Measurements from ENCODE around the gene CTSC. TPM values are rescaled to one million over a fixed set of nuclear protein-coding genes. Genes with fewer than 3 reads are reported as not detected.

CTSC gene
- total RNA-seq, 1 experiment from 2014 or later = 250 TPM

GRCh38 chr11:88330826-88331428 is 6.6 kb downstream of the CTSC start:
- Mint-ChIP-seq H3K4me1 (ENCODE audit: low read depth, unreplicated experiment) (peaks cover 9% of the 10 kb centered on the region), H3K27ac (ENCODE audit: unreplicated experiment) (no peak overlapping the region), H3K27me3 (ENCODE audit: insufficient read depth, unreplicated experiment) (no peaks in the 10 kb centered on the region), H3K36me3 (ENCODE audit: insufficient read depth, unreplicated experiment) (peaks cover 59% of the 10 kb centered on the region), H3K4me3 (ENCODE audit: unreplicated experiment) (no peak overlapping the region), H3K9me3 (ENCODE audit: unreplicated experiment) (no peaks in the 10 kb centered on the region)
- Histone ChIP-seq H3K4me3 (ENCODE audit: low read depth, low read length) (no peak overlapping the region), H3K27me3 (replicated peaks; ENCODE audit: control insufficient read depth, insufficient read depth, low read length) (no peaks in the 10 kb centered on the region), H3K9me3 (no peaks in the 10 kb centered on the region), H3K36me3 (ENCODE audit: control insufficient read depth, insufficient read depth, low read length) (peaks cover 2% of the 10 kb centered on the region; the same call in 1 of the 2 replicates), H3K4me1 (no peaks in the 10 kb centered on the region; the same call in 1 of the 2 replicates)
- POLR2A ChIA-PET = no interaction called here
- no peak for DNase-seq
- CTCF ChIA-PET = no interaction called here
- intact Hi-C loops (cut with micrococcal nuclease; ENCODE audit: unreplicated experiment) = no loop called here
- BruUV-seq (replicated peaks) = no TSS peak
- TF ChIP-seq CTCF (IDR thresholded peaks at IDR 0.05; ENCODE audit: insufficient read depth in 1 of 2, low read depth in 1 of 2, low read length in 1 of 2, severe bottlenecking in 1 of 2, unreplicated experiment in 1 of 2) = no peak

DNA sequence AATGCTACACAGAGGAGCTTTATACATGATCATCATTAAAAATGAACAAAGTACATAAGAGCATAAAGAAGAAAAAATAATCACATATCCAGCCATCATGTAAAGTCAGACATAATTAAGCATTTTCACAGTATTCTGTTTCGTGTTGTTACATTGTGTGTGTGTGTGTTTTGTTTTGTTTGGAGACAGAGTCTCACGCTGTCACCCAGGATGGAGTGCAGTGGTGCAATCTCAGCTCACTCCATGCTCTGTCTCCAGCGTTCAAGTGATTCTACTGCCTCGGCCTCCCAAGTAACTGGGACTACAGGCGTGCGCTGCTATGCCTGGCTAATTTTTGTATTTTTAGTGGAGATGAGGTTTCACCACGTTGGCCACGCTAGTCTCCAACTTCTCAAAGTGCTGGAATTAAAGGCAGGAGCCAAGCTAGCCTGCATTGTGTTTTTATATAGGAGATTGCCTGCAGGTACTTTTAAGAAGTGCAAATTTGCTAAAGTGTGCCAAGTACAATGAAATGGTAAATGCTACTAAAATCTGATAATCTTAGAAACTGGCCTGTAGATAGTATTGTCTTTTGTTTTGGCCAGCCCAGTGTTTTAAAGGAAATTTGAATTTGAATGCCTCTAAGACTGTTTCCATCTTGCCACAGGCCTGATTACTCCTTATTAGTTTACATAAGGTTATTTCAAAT is 7.8 kb downstream of the CTSC start:
- no peak overlapping the region for H3K27ac Mint-ChIP-seq (ENCODE audit: unreplicated experiment)
- intact Hi-C loops (cut with micrococcal nuclease; ENCODE audit: unreplicated experiment) = no loop called here
- POLR2A ChIA-PET = no interaction called here
- H3K4me3 ChIP-seq (ENCODE audit: low read depth, low read length) = no peak overlapping the region
- H3K4me3 Mint-ChIP-seq (ENCODE audit: unreplicated experiment) = no peak overlapping the region
- H3K4me1 ChIP-seq = no peaks in the 10 kb centered on the region; the same call in 1 of the 2 replicates
- H3K9me3 ChIP-seq = no peaks in the 10 kb centered on the region
- H3K27me3 ChIP-seq (replicated peaks; ENCODE audit: control insufficient read depth, insufficient read depth, low read length) = no peaks in the 10 kb centered on the region
- peaks cover 51% of the 10 kb centered on the region for H3K36me3 Mint-ChIP-seq (ENCODE audit: insufficient read depth, unreplicated experiment)
- CTCF ChIA-PET = no interaction called here
- H3K9me3 Mint-ChIP-seq (ENCODE audit: unreplicated experiment) = no peaks in the 10 kb centered on the region
- no peaks in the 10 kb centered on the region for H3K27me3 Mint-ChIP-seq (ENCODE audit: insufficient read depth, unreplicated experiment)
- H3K4me1 Mint-ChIP-seq (ENCODE audit: low read depth, unreplicated experiment) = no peaks in the 10 kb centered on the region
- BruUV-seq (replicated peaks) = no TSS peak
- H3K36me3 ChIP-seq (ENCODE audit: control insufficient read depth, insufficient read depth, low read length) = peaks cover 2% of the 10 kb centered on the region; the same call in 1 of the 2 replicates
- no peak for TF ChIP-seq CTCF (IDR thresholded peaks at IDR 0.05; ENCODE audit: insufficient read depth in 1 of 2, low read depth in 1 of 2, low read length in 1 of 2, severe bottlenecking in 1 of 2, unreplicated experiment in 1 of 2)
- no peak for DNase-seq

GRCh38 chr11:88327462-88328143 is 9.9 kb downstream of the CTSC start:
- H3K27me3 ChIP-seq (replicated peaks; ENCODE audit: control insufficient read depth, insufficient read depth, low read length) = no peaks in the 10 kb centered on the region
- H3K36me3 Mint-ChIP-seq (ENCODE audit: insufficient read depth, unreplicated experiment) = peaks cover 43% of the 10 kb centered on the region
- intact Hi-C loops (cut with micrococcal nuclease; ENCODE audit: unreplicated experiment) = no loop called here
- no peaks in the 10 kb centered on the region for H3K9me3 ChIP-seq
- no peak overlapping the region for H3K4me3 ChIP-seq (ENCODE audit: low read depth, low read length)
- TF ChIP-seq CTCF (IDR thresholded peaks at IDR 0.05; ENCODE audit: insufficient read depth in 1 of 2, low read depth in 1 of 2, low read length in 1 of 2, severe bottlenecking in 1 of 2, unreplicated experiment in 1 of 2) = no peak
- CTCF ChIA-PET = no interaction called here
- POLR2A ChIA-PET = interaction anchor here (0.5 kb wide), 1 partner anchor 40 kb away, joined by 6 read pairs; no protein-coding TSS in a partner anchor
- no peaks in the 10 kb centered on the region for H3K4me1 Mint-ChIP-seq (ENCODE audit: low read depth, unreplicated experiment)
- no peak for DNase-seq
- H3K4me1 ChIP-seq = no peaks in the 10 kb centered on the region; the same call in 1 of the 2 replicates
- peaks cover 2% of the 10 kb centered on the region; the same call in 1 of the 2 replicates for H3K36me3 ChIP-seq (ENCODE audit: control insufficient read depth, insufficient read depth, low read length)
- no peaks in the 10 kb centered on the region for H3K9me3 Mint-ChIP-seq (ENCODE audit: unreplicated experiment)
- no peaks in the 10 kb centered on the region for H3K27me3 Mint-ChIP-seq (ENCODE audit: insufficient read depth, unreplicated experiment)
- no peak overlapping the region for H3K27ac Mint-ChIP-seq (ENCODE audit: unreplicated experiment)
- no TSS peak for BruUV-seq (replicated peaks)
- no peak overlapping the region for H3K4me3 Mint-ChIP-seq (ENCODE audit: unreplicated experiment)

All from Caco-2 (cell line).